CD4-positive, alpha-beta T cell (primary cell): ENCODE results near the gene GBP7. TPM values are rescaled to one million over a fixed set of nuclear protein-coding genes. Genes with fewer than 3 reads are reported as not detected.

ENCODE experiments used
- ATAC-seq: fragments of 200-7000 bp; cut with Tn5 transposase; one replicate; pipeline ENCODE4 v1.10.0; 2022; ENCODE audit warnings: mild to moderate bottlenecking; ENCODE audit not compliant: poor library complexity
- CTCF ChIA-PET: fragments of 350-600 bp; sonication (Branson Sonifier 250); formaldehyde crosslinking; loops from one replicate; lab custom pipeline; 2021; ENCODE audit warnings: antibody characterized with exemption, inconsistent platforms; lab: Charles Lee
- POLR2A ChIA-PET: fragments of 350-600 bp; sonication (Branson Sonifier 250); formaldehyde crosslinking; loops from one replicate; lab custom pipeline; 2021; ENCODE audit warnings: antibody characterized with exemption, inconsistent platforms; lab: Charles Lee
- DNase-seq, 14 experiments: peaks; one replicate each; pipeline ENCODE4 v3.0.0-alpha.2; 2013 to 2020; ENCODE audit warnings: mixed read lengths in 2 of 14
- H3K27ac ChIP-seq, 2 donors: one replicate each; pipeline versions ENCODE4 v1.5.1 to v1.7.0; 2013; ENCODE audit warnings: low read length in 2 of 2, low read depth in 1 of 2, mild to moderate bottlenecking in 1 of 2
- H3K27me3 ChIP-seq, 2 experiments: 1 replicate in 1 of 2; 2 replicates in 1 of 2; pipeline versions ENCODE4 v1.6.1 to v1.7.0; 2013; ENCODE audit warnings: low read length in 2 of 2, control low read depth in 1 of 2, mild to moderate bottlenecking in 1 of 2, moderate library complexity in 1 of 2; ENCODE audit not compliant: insufficient read depth in 2 of 2, control insufficient read depth in 1 of 2
- H3K36me3 ChIP-seq: one replicate; pipeline ENCODE4 v1.6.1; 2013; ENCODE audit warnings: low read length, control low read depth; ENCODE audit not compliant: insufficient read depth
- H3K4me1 ChIP-seq: one replicate; pipeline ENCODE4 v1.6.1; 2013; ENCODE audit warnings: low read length, control low read depth; ENCODE audit not compliant: insufficient read depth
- H3K4me3 ChIP-seq: one replicate; pipeline ENCODE4 v1.5.1; 2013; ENCODE audit warnings: mild to moderate bottlenecking, low read length, moderate library complexity
- H3K9me3 ChIP-seq, 2 experiments: 1 replicate in 1 of 2; 2 replicates in 1 of 2; pipeline versions ENCODE4 v1.6.1 to v1.7.0; 2013; ENCODE audit warnings: low read length in 2 of 2, mild to moderate bottlenecking in 2 of 2, control low read depth in 1 of 2, moderate library complexity in 1 of 2; ENCODE audit not compliant: control insufficient read depth in 1 of 2, insufficient read depth in 1 of 2
- H3K27ac Mint-ChIP-seq: one replicate; pipeline ENCODE4 v1.8.0; 2020; ENCODE audit warnings: mixed read lengths
- H3K27me3 Mint-ChIP-seq: one replicate; pipeline ENCODE4 v1.8.0; 2021; ENCODE audit warnings: mixed read lengths
- H3K36me3 Mint-ChIP-seq: one replicate; pipeline ENCODE4 v1.8.0; 2021; ENCODE audit warnings: low read depth, mixed read lengths
- H3K4me1 Mint-ChIP-seq: one replicate; pipeline ENCODE4 v1.8.0; 2021; ENCODE audit warnings: low read depth, mixed read lengths
- H3K4me3 Mint-ChIP-seq: one replicate; pipeline ENCODE4 v1.8.0; 2020; ENCODE audit warnings: mild to moderate bottlenecking, mixed read lengths
- H3K9me3 Mint-ChIP-seq: one replicate; pipeline ENCODE4 v1.8.0; 2020; ENCODE audit warnings: mixed read lengths
- CTCF ChIP-seq: fragments of 200-600 bp; IDR thresholded peaks from one replicate; pipeline ENCODE4 v1.8.0; 2022; ENCODE audit warnings: antibody characterized with exemption, mild to moderate bottlenecking
- intact Hi-C, 2 experiments: fragments of 100-400 bp; cut with DNase I in 1 of 2; cut with micrococcal nuclease in 1 of 2; formaldehyde crosslinking; loops; one replicate each; pipeline versions ENCODE4 v1.15.1 to v1.9.0; 2023 to 2025; cut with DNase I, micrococcal nuclease
- total RNA-seq, 174 experiments: library from RNA in 2 of 174; stranded (reverse) in 2 of 174; gene quantifications; one replicate each; pipeline ENCODE4 v1.2.3 and lab custom pipeline; 2021 to 2026

Gene GBP7
- total RNA-seq, 2 experiments from 2014 or later, result not detected

- TF ChIP-seq CTCF, result no peak
- ChIA-PET POLR2A (interaction anchor here (0.6 to 4.2 kb wide), 15 partner anchors 9 to 412 kb away, joined by 3 to 79 read pairs (median 17); partner anchors contain the start of genes GBP1, GBP2, GBP3 and GBP5), CTCF (interaction anchor here (1.4 to 2.2 kb wide), 4 partner anchors 10 to 114 kb away, joined by 3 to 10 read pairs (median 6); partner anchors contain the start of gene GBP5)
- peaks cover 6% of the 10 kb centered on the region for H3K9me3 Mint-ChIP-seq
- peaks cover 75% of the 10 kb centered on the region for H3K4me1 Mint-ChIP-seq
- H3K36me3 Mint-ChIP-seq, result peaks cover 66% of the 10 kb centered on the region
- Histone ChIP-seq H3K9me3 (peaks cover 0 to 8% of the 10 kb centered on the region in 2 experiments), H3K27ac (peak overlapping the region; percentile 64 to 84), H3K4me3 (peak overlapping the region; percentile 75), H3K27me3 (no peaks in the 10 kb centered on the region), H3K4me1 (peaks cover 27% of the 10 kb centered on the region), H3K36me3 (peaks cover 16% of the 10 kb centered on the region)
- DNase-seq (peak in 3 of 14 experiments; percentile 12 to 73 (median 20)), ATAC-seq (no peak)
- H3K27me3 Mint-ChIP-seq, result no peaks in the 10 kb centered on the region
- H3K4me3 Mint-ChIP-seq, result peak overlapping the region; percentile 95
- peak overlapping the region; percentile 89 for H3K27ac Mint-ChIP-seq
- intact Hi-C loops, result loop anchor here (1.0 to 5.0 kb wide), 8 partner anchors 68 to 202 kb away; partner anchors contain the start of genes GBP2 (in 2 of the 2) and GBP5 (in 1 of the 2)
Observed at GRCh38 chr1:89199525-89200031, 23.8 kb upstream of the GBP7 start.

- H3K27ac ChIP-seq, result peak within 1 kb of the TSS; percentile 64 to 84
- no peaks in the 10 kb centered on the region for H3K9me3 Mint-ChIP-seq
- H3K36me3 Mint-ChIP-seq, result peaks cover 66% of the 10 kb centered on the region
- TF ChIP-seq CTCF, result no peak
- peaks cover 25% of the 10 kb centered on the region for H3K36me3 ChIP-seq
- ATAC-seq, result peak; percentile 60
- CTCF ChIA-PET, result interaction anchor here (1.0 to 2.2 kb wide), 7 partner anchors 9 to 160 kb away, joined by 3 to 10 read pairs (median 4); partner anchors contain the start of genes GBP2 and GBP5
- peaks cover 85% of the 10 kb centered on the region for H3K4me1 Mint-ChIP-seq
- peak; percentile 19 to 83 (median 53) for DNase-seq
- peak within 1 kb of the TSS; percentile 89 for H3K27ac Mint-ChIP-seq
- POLR2A ChIA-PET, result interaction anchor here (0.5 to 4.2 kb wide), 25 partner anchors 17 to 409 kb away, joined by 3 to 79 read pairs (median 6); partner anchors contain the start of genes GBP1, GBP2, GBP3 and GBP5
- no peaks in the 10 kb centered on the region for H3K27me3 ChIP-seq
- H3K4me3 Mint-ChIP-seq, result peak within 1 kb of the TSS; percentile 95
- no peaks in the 10 kb centered on the region for H3K27me3 Mint-ChIP-seq
- H3K4me1 ChIP-seq, result peaks cover 27% of the 10 kb centered on the region
- intact Hi-C loops, result loop anchor here (5.0 kb wide), 3 partner anchors 74 to 201 kb away; partner anchors contain the start of gene GBP5 (in 1 of the 2)
- no peaks in the 10 kb centered on the region for H3K9me3 ChIP-seq
- H3K4me3 ChIP-seq, result peak within 1 kb of the TSS; percentile 75
Observed at GRCh38 chr1:89198491-89199072, 22.8 kb upstream of the GBP7 start, which contains the start of gene GBP4. TSS of gene GBP4 (minus strand) at chr1:89198942. CDS start at chr1:89198834, 108 bp downstream.

- Mint-ChIP-seq H3K36me3 (peaks cover 66% of the 10 kb centered on the region), H3K4me1 (peaks cover 87% of the 10 kb centered on the region), H3K4me3 (peak overlapping the region; percentile 95), H3K9me3 (no peaks in the 10 kb centered on the region), H3K27ac (peak overlapping the region; percentile 89), H3K27me3 (no peaks in the 10 kb centered on the region)
- ChIA-PET POLR2A (interaction anchor here (0.7 to 4.2 kb wide), 18 partner anchors 16 to 409 kb away, joined by 3 to 79 read pairs (median 12); partner anchors contain the start of genes GBP1, GBP2 and GBP5), CTCF (interaction anchor here (1.0 to 2.0 kb wide), 6 partner anchors 8 to 160 kb away, joined by 3 to 9 read pairs (median 4); partner anchors contain the start of gene GBP2)
- Histone ChIP-seq H3K36me3 (peaks cover 30% of the 10 kb centered on the region), H3K9me3 (no peaks in the 10 kb centered on the region), H3K27ac (peak overlapping the region; percentile 64 to 84), H3K4me3 (peak overlapping the region; percentile 75), H3K27me3 (no peaks in the 10 kb centered on the region), H3K4me1 (peaks cover 27% of the 10 kb centered on the region)
- peak in 1 of 14 experiments; percentile 4 for DNase-seq
- peak; percentile 2 for ATAC-seq
- TF ChIP-seq CTCF, result no peak
- intact Hi-C loops, result loop anchor here (5.0 kb wide), 3 partner anchors 74 to 201 kb away; partner anchors contain the start of gene GBP5 (in 1 of the 2)
Observed at GRCh38 chr1:89198081-89198480, 22.3 kb upstream of the GBP7 start.
